ENCODE measurements around the gene MRPS14. TPM values are rescaled to one million over a fixed set of nuclear protein-coding genes. Genes with fewer than 3 reads are reported as not detected.

Gene MRPS14
- total RNA-seq, 1 experiment from 2014 or later: 38.3 TPM

DNA sequence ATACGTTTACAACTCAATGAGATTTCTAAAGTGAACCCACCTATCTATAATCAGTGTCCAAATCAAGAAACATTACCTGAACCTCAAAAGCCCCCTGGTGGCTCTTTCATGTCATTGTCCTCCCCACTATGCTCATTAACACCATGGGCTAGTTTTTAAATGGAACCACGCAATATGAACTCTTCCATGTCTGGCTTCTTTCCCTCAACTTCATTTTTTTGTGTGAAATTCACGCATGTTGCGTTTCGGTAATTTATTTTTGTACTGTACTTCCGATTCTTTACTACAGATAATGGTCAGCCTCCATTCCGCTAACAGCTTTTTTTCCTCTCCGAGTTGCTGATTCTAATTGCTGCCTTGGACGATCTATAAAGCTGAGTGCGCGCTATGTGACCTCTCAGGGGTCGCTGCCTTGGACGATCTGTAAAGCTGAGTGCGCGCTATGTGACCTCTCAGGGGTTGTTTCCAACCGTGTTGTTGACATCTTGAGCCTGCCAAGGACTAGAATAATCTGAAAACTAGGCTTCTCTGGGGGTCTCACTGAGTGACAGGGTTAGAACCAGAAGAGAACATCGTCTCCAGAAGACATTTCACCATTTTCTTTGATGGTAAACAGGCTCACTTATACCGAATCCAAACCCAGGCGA is 24.5 kb downstream of the MRPS14 start:
- peak overlapping the region; percentile 92 for H3K4me2 ChIP-seq (ENCODE audit: low read depth, low read length, poor library complexity, severe bottlenecking)
- peak overlapping the region; percentile 30; the same call in 1 of the 2 replicates for H2AFZ ChIP-seq (ENCODE audit: low read length)
- H3K27ac ChIP-seq (ENCODE audit: low read length): peak overlapping the region; percentile 90
- H3K36me3 ChIP-seq (ENCODE audit: insufficient read depth, low read length): no peaks in the 10 kb centered on the region
- peaks cover 23% of the 10 kb centered on the region for H4K20me1 ChIP-seq (ENCODE audit: insufficient read depth, low read depth, low read length)
- H3K9me2 ChIP-seq (replicated peaks; ENCODE audit: insufficient read depth, low read length): no peaks in the 10 kb centered on the region
- H3K79me2 ChIP-seq (ENCODE audit: low read length): peaks cover 42% of the 10 kb centered on the region
- H3K9me3 ChIP-seq (ENCODE audit: low read length): no peaks in the 10 kb centered on the region
- DNase-seq: peak; percentile 92
- H3K27me3 ChIP-seq (ENCODE audit: low read length): no peaks in the 10 kb centered on the region
- peaks cover 39% of the 10 kb centered on the region for H3K4me1 ChIP-seq (ENCODE audit: low read length)
- H3K9ac ChIP-seq (ENCODE audit: low read length): peak overlapping the region; percentile 91
- peak overlapping the region; percentile 96 for H3K4me3 ChIP-seq (ENCODE audit: low read length)

- no peak overlapping the region for H2AFZ ChIP-seq (ENCODE audit: low read length)
- peaks cover 23% of the 10 kb centered on the region for H3K4me1 ChIP-seq (ENCODE audit: low read length)
- no peak for DNase-seq
- H3K27ac ChIP-seq (ENCODE audit: low read length): no peak overlapping the region
- H3K9me3 ChIP-seq (ENCODE audit: low read length): no peaks in the 10 kb centered on the region
- H3K79me2 ChIP-seq (ENCODE audit: low read length): peaks cover 26% of the 10 kb centered on the region
- H4K20me1 ChIP-seq (ENCODE audit: insufficient read depth, low read depth, low read length): peaks cover 15% of the 10 kb centered on the region
- no peaks in the 10 kb centered on the region for H3K9me2 ChIP-seq (replicated peaks; ENCODE audit: insufficient read depth, low read length)
- no peaks in the 10 kb centered on the region for H3K27me3 ChIP-seq (ENCODE audit: low read length)
- H3K4me3 ChIP-seq (ENCODE audit: low read length): no peak overlapping the region
- H3K36me3 ChIP-seq (ENCODE audit: insufficient read depth, low read length): no peaks in the 10 kb centered on the region
- no peak overlapping the region for H3K9ac ChIP-seq (ENCODE audit: low read length)
- no peak overlapping the region for H3K4me2 ChIP-seq (ENCODE audit: low read depth, low read length, poor library complexity, severe bottlenecking)
Observed at GRCh38 chr1:174997041-174997440, 26.2 kb downstream of the MRPS14 start.

- Histone ChIP-seq H3K9ac (ENCODE audit: low read length) (no peak overlapping the region), H3K4me3 (ENCODE audit: low read length) (no peak overlapping the region), H3K9me3 (ENCODE audit: low read length) (no peaks in the 10 kb centered on the region), H4K20me1 (ENCODE audit: insufficient read depth, low read depth, low read length) (peaks cover 9% of the 10 kb centered on the region), H2AFZ (ENCODE audit: low read length) (no peak overlapping the region), H3K27ac (ENCODE audit: low read length) (no peak overlapping the region), H3K4me2 (ENCODE audit: low read depth, low read length, poor library complexity, severe bottlenecking) (no peak overlapping the region), H3K79me2 (ENCODE audit: low read length) (peaks cover 20% of the 10 kb centered on the region), H3K4me1 (ENCODE audit: low read length) (peaks cover 19% of the 10 kb centered on the region), H3K27me3 (ENCODE audit: low read length) (no peaks in the 10 kb centered on the region), H3K9me2 (replicated peaks; ENCODE audit: insufficient read depth, low read length) (no peaks in the 10 kb centered on the region), H3K36me3 (ENCODE audit: insufficient read depth, low read length) (no peaks in the 10 kb centered on the region)
- DNase-seq: no peak
Observed at GRCh38 chr1:174996476-174996875, 26.7 kb downstream of the MRPS14 start.

DNA sequence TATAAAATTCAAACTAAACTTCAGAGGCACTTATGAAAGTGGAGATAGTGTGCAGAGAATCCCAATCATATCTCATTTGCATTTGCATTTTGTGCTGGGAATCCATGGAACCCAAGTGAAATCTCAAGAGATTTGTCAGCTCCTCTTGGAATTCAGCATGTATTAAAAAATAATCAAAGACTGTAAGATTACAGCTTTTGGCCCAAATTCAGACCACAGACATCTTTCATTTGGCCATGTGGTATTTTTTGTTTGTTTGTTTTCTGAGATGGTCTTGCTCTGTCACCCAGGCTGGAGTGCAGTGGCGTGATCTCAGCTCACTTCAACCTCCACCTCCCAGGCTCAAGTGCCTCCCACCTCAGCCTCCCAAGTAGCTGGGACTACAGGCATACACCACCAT is 27.3 kb downstream of the MRPS14 start:
- Histone ChIP-seq H3K27ac (ENCODE audit: low read length) (no peak overlapping the region), H3K4me1 (ENCODE audit: low read length) (peaks cover 19% of the 10 kb centered on the region), H3K79me2 (ENCODE audit: low read length) (peaks cover 15% of the 10 kb centered on the region), H3K27me3 (ENCODE audit: low read length) (no peaks in the 10 kb centered on the region), H3K4me3 (ENCODE audit: low read length) (no peak overlapping the region), H3K36me3 (ENCODE audit: insufficient read depth, low read length) (no peaks in the 10 kb centered on the region), H3K4me2 (ENCODE audit: low read depth, low read length, poor library complexity, severe bottlenecking) (no peak overlapping the region), H3K9ac (ENCODE audit: low read length) (no peak overlapping the region), H4K20me1 (ENCODE audit: insufficient read depth, low read depth, low read length) (peaks cover 6% of the 10 kb centered on the region; the same call in 1 of the 2 replicates), H3K9me2 (replicated peaks; ENCODE audit: insufficient read depth, low read length) (no peaks in the 10 kb centered on the region), H2AFZ (ENCODE audit: low read length) (no peak overlapping the region), H3K9me3 (ENCODE audit: low read length) (no peaks in the 10 kb centered on the region)
- DNase-seq: no peak

- Histone ChIP-seq H3K4me3 (ENCODE audit: low read length) (no peak overlapping the region), H3K4me2 (ENCODE audit: low read depth, low read length, poor library complexity, severe bottlenecking) (no peak overlapping the region), H3K9ac (ENCODE audit: low read length) (no peak overlapping the region), H2AFZ (ENCODE audit: low read length) (no peak overlapping the region), H3K9me3 (ENCODE audit: low read length) (no peaks in the 10 kb centered on the region), H3K27ac (ENCODE audit: low read length) (no peak overlapping the region), H3K27me3 (ENCODE audit: low read length) (no peaks in the 10 kb centered on the region), H3K9me2 (replicated peaks; ENCODE audit: insufficient read depth, low read length) (no peaks in the 10 kb centered on the region), H3K79me2 (ENCODE audit: low read length) (peaks cover 7% of the 10 kb centered on the region), H3K36me3 (ENCODE audit: insufficient read depth, low read length) (no peaks in the 10 kb centered on the region), H3K4me1 (ENCODE audit: low read length) (peaks cover 27% of the 10 kb centered on the region), H4K20me1 (ENCODE audit: insufficient read depth, low read depth, low read length) (no peaks in the 10 kb centered on the region; the same call in 1 of the 2 replicates)
- DNase-seq: no peak
Observed at GRCh38 chr1:174995121-174995520, 28.1 kb downstream of the MRPS14 start.

- Histone ChIP-seq H3K79me2 (ENCODE audit: low read length) (no peaks in the 10 kb centered on the region), H3K27me3 (ENCODE audit: low read length) (no peaks in the 10 kb centered on the region), H3K36me3 (ENCODE audit: insufficient read depth, low read length) (no peaks in the 10 kb centered on the region), H3K4me2 (ENCODE audit: low read depth, low read length, poor library complexity, severe bottlenecking) (peak overlapping the region; percentile 72), H2AFZ (ENCODE audit: low read length) (no peak overlapping the region), H3K9me2 (replicated peaks; ENCODE audit: insufficient read depth, low read length) (no peaks in the 10 kb centered on the region), H3K27ac (ENCODE audit: low read length) (peak overlapping the region; percentile 52), H3K9me3 (ENCODE audit: low read length) (no peaks in the 10 kb centered on the region), H3K4me3 (ENCODE audit: low read length) (no peak overlapping the region), H4K20me1 (ENCODE audit: insufficient read depth, low read depth, low read length) (no peaks in the 10 kb centered on the region), H3K4me1 (ENCODE audit: low read length) (peaks cover 19% of the 10 kb centered on the region), H3K9ac (ENCODE audit: low read length) (no peak overlapping the region)
- DNase-seq: no peak
Observed at GRCh38 chr1:174991473-174991872, 31.8 kb downstream of the MRPS14 start.

- peak; percentile 67 for DNase-seq
- no peaks in the 10 kb centered on the region for H3K79me2 ChIP-seq (ENCODE audit: low read length)
- H3K4me3 ChIP-seq (ENCODE audit: low read length): peak overlapping the region; percentile 55
- peaks cover 22% of the 10 kb centered on the region for H3K4me1 ChIP-seq (ENCODE audit: low read length)
- H3K27me3 ChIP-seq (ENCODE audit: low read length): no peaks in the 10 kb centered on the region
- H3K9me2 ChIP-seq (replicated peaks; ENCODE audit: insufficient read depth, low read length): no peaks in the 10 kb centered on the region
- no peaks in the 10 kb centered on the region for H3K36me3 ChIP-seq (ENCODE audit: insufficient read depth, low read length)
- peak overlapping the region; percentile 72 for H3K4me2 ChIP-seq (ENCODE audit: low read depth, low read length, poor library complexity, severe bottlenecking)
- H3K9me3 ChIP-seq (ENCODE audit: low read length): no peaks in the 10 kb centered on the region
- peak overlapping the region; percentile 52 for H3K27ac ChIP-seq (ENCODE audit: low read length)
- no peaks in the 10 kb centered on the region for H4K20me1 ChIP-seq (ENCODE audit: insufficient read depth, low read depth, low read length)
- H2AFZ ChIP-seq (ENCODE audit: low read length): peak overlapping the region; percentile 57
- peak overlapping the region; percentile 56 for H3K9ac ChIP-seq (ENCODE audit: low read length)
Observed at GRCh38 chr1:174990382-174990999, 32.7 kb downstream of the MRPS14 start.

DNA sequence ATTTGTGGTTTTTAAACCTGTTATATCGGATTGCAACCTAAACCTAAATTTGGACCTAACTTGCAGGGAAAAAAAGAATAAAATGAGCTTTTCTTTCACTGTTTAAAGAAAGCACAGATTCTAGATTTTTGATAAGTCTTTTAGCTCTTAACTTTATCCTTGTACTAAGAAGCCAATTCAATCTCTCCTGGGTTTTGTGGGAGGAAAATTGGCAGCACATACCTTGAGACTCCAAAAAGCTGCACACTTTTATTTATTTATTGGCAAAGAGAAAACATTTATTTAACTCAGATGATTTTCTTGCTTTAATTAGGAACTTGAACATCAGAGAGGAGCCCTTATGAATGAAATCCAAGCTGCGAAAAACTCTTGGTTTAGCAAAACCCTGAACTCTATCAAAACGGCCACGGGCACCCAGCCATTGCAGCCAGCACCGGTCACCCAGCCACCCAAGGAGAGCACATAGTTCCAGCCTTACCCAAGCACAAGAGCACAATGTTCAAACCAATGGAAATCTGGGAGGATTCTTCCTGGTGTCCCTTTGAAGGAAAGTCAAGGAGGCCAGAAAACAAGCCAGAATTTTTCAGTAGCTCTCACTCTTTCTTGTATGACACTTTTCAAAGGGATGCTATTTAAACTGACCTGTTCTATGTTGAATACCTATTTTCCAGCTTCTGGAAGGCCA is 33.5 kb downstream of the MRPS14 start:
- peaks cover 30% of the 10 kb centered on the region for H3K4me1 ChIP-seq (ENCODE audit: low read length)
- no peaks in the 10 kb centered on the region for H3K9me3 ChIP-seq (ENCODE audit: low read length)
- H3K4me3 ChIP-seq (ENCODE audit: low read length): 0 out of 2 replicates have a peak overlapping the region, but pooled peaks have one; percentile 55
- H3K4me2 ChIP-seq (ENCODE audit: low read depth, low read length, poor library complexity, severe bottlenecking): peak overlapping the region; percentile 72
- no peaks in the 10 kb centered on the region for H3K79me2 ChIP-seq (ENCODE audit: low read length)
- DNase-seq: no peak
- H3K9me2 ChIP-seq (replicated peaks; ENCODE audit: insufficient read depth, low read length): no peaks in the 10 kb centered on the region
- H3K36me3 ChIP-seq (ENCODE audit: insufficient read depth, low read length): no peaks in the 10 kb centered on the region
- H3K9ac ChIP-seq (ENCODE audit: low read length): peak overlapping the region; percentile 56; the same call in 1 of the 2 replicates
- no peak overlapping the region for H2AFZ ChIP-seq (ENCODE audit: low read length)
- no peaks in the 10 kb centered on the region for H3K27me3 ChIP-seq (ENCODE audit: low read length)
- no peaks in the 10 kb centered on the region for H4K20me1 ChIP-seq (ENCODE audit: insufficient read depth, low read depth, low read length)
- peak overlapping the region; percentile 52; the same call in 1 of the 2 replicates for H3K27ac ChIP-seq (ENCODE audit: low read length)

Measured in Karpas-422 (cell line).